ENCODE results near the gene TTYH1.

DNA sequence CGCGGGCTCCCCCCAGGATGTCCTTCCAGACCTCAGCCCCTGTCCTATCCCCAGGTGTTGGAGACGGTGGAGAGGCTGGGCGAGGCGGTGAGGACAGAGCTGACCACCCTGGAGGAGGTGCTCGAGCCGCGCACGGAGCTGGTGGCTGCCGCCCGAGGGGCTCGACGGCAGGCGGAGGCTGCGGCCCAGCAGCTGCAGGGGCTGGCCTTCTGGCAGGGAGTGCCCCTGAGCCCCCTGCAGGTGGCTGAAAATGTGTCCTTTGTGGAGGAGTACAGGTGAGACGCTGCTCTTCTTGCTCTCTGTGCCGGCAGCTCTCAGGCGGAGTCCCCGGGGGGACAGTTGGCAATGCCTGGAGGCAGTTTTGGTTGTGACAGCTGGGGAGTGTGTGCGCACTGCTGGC is 6.9 kb downstream of the TTYH1 start:
- TF ChIP-seq, protein P1, sequence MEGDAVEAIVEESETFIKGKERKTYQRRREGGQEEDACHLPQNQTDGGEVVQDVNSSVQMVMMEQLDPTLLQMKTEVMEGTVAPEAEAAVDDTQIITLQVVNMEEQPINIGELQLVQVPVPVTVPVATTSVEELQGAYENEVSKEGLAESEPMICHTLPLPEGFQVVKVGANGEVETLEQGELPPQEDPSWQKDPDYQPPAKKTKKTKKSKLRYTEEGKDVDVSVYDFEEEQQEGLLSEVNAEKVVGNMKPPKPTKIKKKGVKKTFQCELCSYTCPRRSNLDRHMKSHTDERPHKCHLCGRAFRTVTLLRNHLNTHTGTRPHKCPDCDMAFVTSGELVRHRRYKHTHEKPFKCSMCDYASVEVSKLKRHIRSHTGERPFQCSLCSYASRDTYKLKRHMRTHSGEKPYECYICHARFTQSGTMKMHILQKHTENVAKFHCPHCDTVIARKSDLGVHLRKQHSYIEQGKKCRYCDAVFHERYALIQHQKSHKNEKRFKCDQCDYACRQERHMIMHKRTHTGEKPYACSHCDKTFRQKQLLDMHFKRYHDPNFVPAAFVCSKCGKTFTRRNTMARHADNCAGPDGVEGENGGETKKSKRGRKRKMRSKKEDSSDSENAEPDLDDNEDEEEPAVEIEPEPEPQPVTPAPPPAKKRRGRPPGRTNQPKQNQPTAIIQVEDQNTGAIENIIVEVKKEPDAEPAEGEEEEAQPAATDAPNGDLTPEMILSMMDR (IDR thresholded peaks at IDR 0.05 in 4 of 5, conservative IDR thresholded peaks at IDR 0.05 in 1 of 5): no peak
- no peak for TF ChIP-seq POLR2A (IDR thresholded peaks at IDR 0.05)
